NCI-H510A treated with DMSO at 0.1 percent for 48 hours (cell line): ENCODE results near the gene ADGRE3.
A peak's percentile ranks its signal among the peaks of the same experiment; 100 is the strongest.
"Not testable (repeated sequence)": the region's sequence is repeated elsewhere in the genome, so short reads cannot be mapped to it uniquely, and the experiment has no call there.

Experiments
- DNase-seq: peaks from one replicate; lab custom pipeline; 2025; lab: John Stamatoyannopoulos, UW

The ADGRE3 gene

GRCh38 chr19:14599548-14600147 lies 75.0 kb downstream of the ADGRE3 start:
- no peak for DNase-seq

DNA sequence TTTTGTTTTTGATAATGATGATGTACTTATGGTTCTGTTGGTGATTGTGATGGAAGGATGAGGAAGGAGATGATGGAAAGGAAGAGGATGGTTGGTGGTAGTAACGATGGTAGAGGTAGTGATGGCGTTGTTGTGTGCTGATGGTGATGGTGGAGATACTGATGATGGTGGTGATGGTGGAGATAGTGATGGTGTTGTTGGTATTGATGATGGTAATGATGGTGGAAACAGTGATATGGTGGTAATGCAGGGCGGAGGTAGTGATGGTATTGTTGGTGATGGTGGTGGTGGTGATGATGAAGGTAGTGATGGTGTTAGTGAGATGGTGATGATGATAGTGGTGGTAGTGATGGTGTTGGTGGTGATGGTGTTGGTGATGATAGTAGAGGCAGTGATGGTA lies 79.1 kb downstream of the ADGRE3 start:
- DNase-seq = no peak

GRCh38 chr19:14589433-14589832 lies 85.2 kb downstream of the ADGRE3 start:
- not testable (repeated sequence) for DNase-seq

GRCh38 chr19:14585187-14585586 lies 89.5 kb downstream of the ADGRE3 start:
- not testable (repeated sequence) for DNase-seq

DNA sequence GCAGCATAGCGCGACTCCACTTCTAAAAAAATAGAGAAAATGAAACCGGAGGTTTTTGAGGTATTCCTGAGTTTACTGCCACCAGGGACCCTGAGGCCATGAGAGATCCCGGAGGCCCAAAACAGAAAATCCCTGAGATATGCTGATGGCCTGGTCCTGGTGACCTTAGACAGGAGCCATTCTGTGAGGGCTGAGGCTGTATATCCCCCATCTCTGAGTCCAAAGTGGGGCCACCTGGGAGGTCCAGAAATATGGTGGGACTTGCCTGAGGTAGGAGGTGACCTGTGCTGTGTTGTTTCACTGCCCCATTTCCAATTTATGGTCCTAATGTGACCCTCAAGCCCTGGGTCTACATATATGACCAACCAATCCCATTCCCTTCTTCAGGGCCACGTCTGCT lies 90.3 kb downstream of the ADGRE3 start:
- DNase-seq = not testable (repeated sequence)

DNA sequence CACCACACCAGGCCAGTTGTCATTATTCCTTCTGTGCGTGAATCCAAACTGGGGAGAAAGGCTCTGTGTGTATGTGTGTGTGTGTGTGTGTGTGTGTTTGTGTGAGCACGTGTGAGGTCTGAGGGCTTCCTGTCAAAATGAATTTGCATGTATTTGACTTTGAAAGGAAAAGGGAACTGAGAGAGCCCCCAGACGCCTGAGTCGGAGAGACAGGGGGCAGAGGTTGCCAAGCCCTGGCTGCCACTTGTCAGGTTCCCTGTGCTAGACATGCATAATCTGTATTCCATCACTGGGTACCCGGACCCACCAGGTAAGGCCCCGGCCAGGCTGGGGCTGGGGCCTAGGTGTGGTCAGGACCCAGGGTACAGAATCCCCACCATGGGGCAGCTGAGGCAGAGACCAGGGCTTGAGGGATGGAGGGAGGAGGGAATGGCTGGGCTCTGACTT lies 91.7 kb downstream of the ADGRE3 start, which contains the start of gene CLEC17A:
TSS of gene CLEC17A (plus strand) at position 191 of the 447 bp plus-strand sequence. CDS start at position 268, 77 bp downstream.
- no peak for DNase-seq

DNA sequence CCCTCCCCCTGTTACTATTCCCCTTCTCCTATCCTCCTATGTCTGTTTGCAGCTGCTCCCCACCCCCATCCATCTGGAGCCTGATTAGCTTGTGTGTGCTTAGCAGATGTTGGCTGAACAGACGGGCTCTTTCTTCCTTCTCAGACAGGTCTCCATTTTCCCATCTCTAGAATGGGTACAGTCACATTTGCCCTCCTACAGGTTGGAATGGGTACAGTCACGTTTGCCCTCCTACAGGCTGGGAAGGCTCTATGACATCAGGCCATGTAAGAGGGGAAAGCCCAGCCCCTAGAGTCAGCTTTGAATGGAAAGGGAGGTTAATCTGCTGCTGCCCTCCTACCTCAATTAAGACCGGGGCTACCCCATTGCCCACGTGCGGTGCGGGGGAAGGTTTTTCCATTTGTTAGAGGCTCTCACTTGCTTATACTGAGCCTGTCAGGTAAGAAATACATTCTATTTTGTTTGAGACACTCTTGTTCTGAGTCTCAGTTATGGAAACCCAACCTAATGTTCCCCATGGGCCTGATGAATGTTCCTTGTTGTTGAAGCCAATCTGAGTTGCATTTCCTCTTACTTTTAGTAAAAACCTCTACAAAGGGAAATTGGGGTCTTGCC lies 93.9 kb downstream of the ADGRE3 start:
- no peak for DNase-seq

DNA sequence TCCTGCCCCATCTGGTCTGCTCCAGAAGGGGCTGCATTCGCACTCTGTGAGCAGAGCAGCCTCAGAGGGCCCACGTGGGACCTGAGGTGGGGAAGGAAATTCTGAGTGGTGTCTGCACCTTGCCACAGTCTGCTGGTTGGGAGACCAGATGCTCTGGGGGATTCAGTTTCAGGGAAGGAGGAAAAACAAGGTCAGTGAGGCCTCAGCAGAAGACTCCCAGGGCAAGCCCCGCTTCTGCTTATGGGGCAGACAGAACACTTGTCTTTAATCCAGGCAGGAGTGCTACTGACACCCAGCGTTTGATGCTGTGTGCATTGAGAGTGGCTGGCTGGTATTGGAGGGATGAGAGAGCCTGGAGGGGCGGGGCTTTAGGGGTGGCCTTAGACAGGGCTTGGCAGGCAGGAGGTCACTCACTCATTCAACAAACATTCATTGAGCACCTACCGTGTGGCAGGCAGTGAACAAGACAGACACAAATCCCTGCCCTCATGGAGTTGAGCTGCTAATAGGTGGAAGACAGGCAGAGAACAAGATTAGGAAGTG lies 96.7 kb downstream of the ADGRE3 start:
- DNase-seq = no peak

DNA sequence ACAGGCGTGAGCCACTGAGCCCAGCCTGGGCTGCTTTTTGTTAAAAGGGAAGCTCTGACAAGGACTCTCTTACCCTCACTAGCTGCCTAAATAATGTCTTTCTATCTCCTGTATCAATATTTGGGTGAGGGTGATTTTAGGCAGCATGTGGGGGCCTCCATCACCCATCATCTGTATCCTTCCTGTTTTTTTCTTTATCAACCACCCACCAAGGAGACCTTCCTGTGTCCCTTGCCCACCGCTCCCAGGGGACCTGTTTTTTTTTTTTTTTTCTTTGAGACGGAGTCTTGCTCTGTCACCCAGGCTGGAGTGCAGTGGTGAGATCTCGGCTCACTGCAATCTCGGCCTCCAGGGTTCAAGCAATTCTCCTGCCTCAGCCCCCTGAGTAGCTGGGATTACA lies 97.4 kb downstream of the ADGRE3 start:
- DNase-seq = no peak

DNA sequence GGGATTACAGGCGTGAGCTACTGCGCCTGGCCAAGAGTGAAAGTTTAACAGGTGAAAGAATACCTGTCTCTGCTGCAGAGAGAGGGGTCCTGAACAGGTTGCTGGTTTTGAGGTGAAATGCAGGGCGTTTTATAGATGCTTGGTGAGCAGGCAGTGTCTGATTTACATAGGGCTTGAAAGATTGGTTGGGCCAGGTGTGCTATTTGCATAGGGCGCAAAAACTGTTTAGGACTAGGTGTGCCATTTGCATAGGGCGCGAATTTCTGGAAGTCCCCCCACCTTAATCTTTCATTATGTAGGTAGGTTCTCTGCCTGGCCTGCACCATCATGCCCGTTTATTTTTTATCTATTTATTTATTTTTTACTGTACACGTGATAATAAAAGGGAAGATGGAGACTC lies 98.3 kb downstream of the ADGRE3 start:
- no peak for DNase-seq

DNA sequence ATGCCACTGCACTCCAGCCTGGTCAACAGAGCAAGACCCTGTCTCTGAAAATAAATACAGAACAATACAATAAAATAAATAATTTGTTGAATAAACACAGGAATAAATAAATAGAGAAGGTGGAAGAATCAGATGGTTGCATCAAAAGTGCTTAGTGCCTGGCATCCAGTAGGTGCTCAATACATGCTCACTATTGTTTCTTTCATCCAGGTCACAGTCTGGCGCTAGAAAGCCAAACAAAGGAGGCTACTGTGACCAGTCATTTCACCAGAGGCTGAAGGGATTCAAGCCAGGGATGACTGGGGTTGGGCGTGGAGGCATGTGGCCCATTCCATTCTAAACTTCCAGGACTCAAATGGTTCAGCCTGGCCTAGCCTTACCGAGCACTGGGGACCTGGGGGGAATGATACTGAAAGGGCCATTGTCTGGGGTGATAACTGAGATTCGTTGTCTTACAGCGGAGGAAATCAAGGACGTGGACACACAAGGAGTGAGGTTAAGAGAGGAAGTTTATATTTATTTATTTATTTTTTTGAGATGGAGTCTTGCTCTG lies 99.1 kb downstream of the ADGRE3 start:
- DNase-seq = no peak

- DNase-seq = peak; percentile 92
These were observed 102.8 kb downstream of the ADGRE3 start, which contains the start of gene NDUFB7 for GRCh38 chr19:14571695-14572490. Gene NDUFB7, minus strand, starts transcription at chr19:14572066. Its CDS starts 66 bp downstream, at chr19:14572000.

GRCh38 chr19:14570864-14571527 lies 103.6 kb downstream of the ADGRE3 start:
- no peak for DNase-seq
